Nephron progenitor cell (in vitro differentiated cells): ENCODE measurements around the gene MYO1B.

ENCODE experiments used
- DNase-seq: peaks from one replicate; pipeline ENCODE4 v3.0.0; 2021
- H3K27ac Mint-ChIP-seq: 2 replicates; pipeline ENCODE4 v1.8.0; 2021; ENCODE audit warnings: mild to moderate bottlenecking, moderate library complexity, mixed read lengths
- H3K27me3 Mint-ChIP-seq: 2 replicates; pipeline ENCODE4 v1.8.0; 2021; ENCODE audit warnings: mild to moderate bottlenecking, low read depth, mixed read lengths; ENCODE audit not compliant: poor library complexity
- H3K36me3 Mint-ChIP-seq: 2 replicates; pipeline ENCODE4 v1.8.0; 2021; ENCODE audit warnings: low read depth, mixed read lengths
- H3K4me1 Mint-ChIP-seq: 2 replicates; pipeline ENCODE4 v1.8.0; 2021; ENCODE audit warnings: mixed read lengths
- H3K4me3 Mint-ChIP-seq: 2 replicates; pipeline ENCODE4 v1.8.0; 2021; ENCODE audit warnings: mild to moderate bottlenecking, moderate library complexity, mixed read lengths
- H3K9me3 Mint-ChIP-seq: 2 replicates; pipeline ENCODE4 v1.8.0; 2021; ENCODE audit warnings: mild to moderate bottlenecking, moderate library complexity, mixed read lengths
- CTCF ChIP-seq: fragments of 200-600 bp; sonication (generic); IDR thresholded peaks from 2 replicates; pipeline ENCODE4 v1.5.0; 2021; ENCODE audit warnings: antibody characterized with exemption

Gene MYO1B

GRCh38 chr2:191226196-191226595, 19.0 kb upstream of the MYO1B start:
- Mint-ChIP-seq H3K27ac (no peak overlapping the region), H3K4me1 (peaks cover 8% of the 10 kb centered on the region), H3K27me3 (peaks cover 4% of the 10 kb centered on the region), H3K4me3 (no peak overlapping the region), H3K36me3 (no peaks in the 10 kb centered on the region), H3K9me3 (no peaks in the 10 kb centered on the region)
- no peak for TF ChIP-seq CTCF
- no peak for DNase-seq

- H3K36me3 Mint-ChIP-seq: no peaks in the 10 kb centered on the region
- H3K27ac Mint-ChIP-seq: no peak overlapping the region
- no peaks in the 10 kb centered on the region for H3K9me3 Mint-ChIP-seq
- peaks cover 4% of the 10 kb centered on the region for H3K27me3 Mint-ChIP-seq
- H3K4me1 Mint-ChIP-seq: peaks cover 13% of the 10 kb centered on the region
- no peak overlapping the region for H3K4me3 Mint-ChIP-seq
- DNase-seq: no peak
- no peak for TF ChIP-seq CTCF
Measured at GRCh38 chr2:191228333-191228732, 16.9 kb upstream of the MYO1B start.

- Mint-ChIP-seq H3K4me3 (no peak overlapping the region), H3K4me1 (peaks cover 13% of the 10 kb centered on the region), H3K27me3 (peaks cover 4% of the 10 kb centered on the region), H3K36me3 (no peaks in the 10 kb centered on the region), H3K27ac (peak overlapping the region; percentile 8), H3K9me3 (no peaks in the 10 kb centered on the region)
- no peak for DNase-seq
- no peak for TF ChIP-seq CTCF
Measured at GRCh38 chr2:191228861-191229260, 16.3 kb upstream of the MYO1B start.

GRCh38 chr2:191230174-191230573, 15.0 kb upstream of the MYO1B start:
- Mint-ChIP-seq H3K4me1 (peaks cover 13% of the 10 kb centered on the region), H3K27ac (no peak overlapping the region), H3K27me3 (peaks cover 4% of the 10 kb centered on the region), H3K9me3 (no peaks in the 10 kb centered on the region), H3K4me3 (no peak overlapping the region), H3K36me3 (peaks cover 5% of the 10 kb centered on the region)
- no peak for TF ChIP-seq CTCF
- no peak for DNase-seq

GRCh38 chr2:191231995-191232394, 13.2 kb upstream of the MYO1B start:
- Mint-ChIP-seq H3K36me3 (peaks cover 5% of the 10 kb centered on the region), H3K4me3 (no peak overlapping the region), H3K27ac (peak overlapping the region; percentile 17), H3K27me3 (peaks cover 4% of the 10 kb centered on the region), H3K4me1 (peaks cover 13% of the 10 kb centered on the region), H3K9me3 (no peaks in the 10 kb centered on the region)
- peak; percentile 20 for TF ChIP-seq CTCF
- DNase-seq: no peak

GRCh38 chr2:191233533-191233932, 11.7 kb upstream of the MYO1B start:
- no peak overlapping the region for H3K4me3 Mint-ChIP-seq
- H3K27ac Mint-ChIP-seq: no peak overlapping the region
- peaks cover 17% of the 10 kb centered on the region for H3K36me3 Mint-ChIP-seq
- peaks cover 13% of the 10 kb centered on the region for H3K4me1 Mint-ChIP-seq
- no peak for DNase-seq
- no peak for TF ChIP-seq CTCF
- no peaks in the 10 kb centered on the region for H3K9me3 Mint-ChIP-seq
- H3K27me3 Mint-ChIP-seq: no peaks in the 10 kb centered on the region
